IMR-90 (cell line): ENCODE results near the gene SYCN. TPM values are rescaled to one million over a fixed set of nuclear protein-coding genes. Genes with fewer than 3 reads are reported as not detected.

Experiments used
- ATAC-seq: fragments of 200-7000 bp; cut with Tn5 transposase; 2 replicates; pipeline ENCODE4 v1.9.1; 2020; ENCODE audit warnings: low read depth, mild to moderate bottlenecking, moderate library complexity
- BruUV-seq: library from RNA; stranded (reverse); fragments of 400-500 nt; replicated peaks from 2 replicates; lab custom pipeline; 2021; lab: Mats Ljungman, UMichigan
- CTCF ChIA-PET: fragments of 300-600 bp; formaldehyde crosslinking; extraction: SDS; loops from one replicate; lab custom pipeline; 2021; ENCODE audit warnings: antibody characterized with exemption; lab: Yijun Ruan, JAX
- POLR2A ChIA-PET: fragments of 300-600 bp; sonication (Branson Sonifier 250); formaldehyde crosslinking; loops from one replicate; lab custom pipeline; 2022; ENCODE audit warnings: antibody characterized with exemption; ENCODE audit not compliant: unreplicated experiment; lab: Charles Lee
- DNase-seq: peaks from one replicate; pipeline ENCODE4 v3.0.0; 2013
- H2AFZ ChIP-seq: replicated peaks from 2 replicates; pipeline ENCODE3; 2013; ENCODE audit warnings: low read length, mild to moderate bottlenecking; ENCODE audit not compliant: poor library complexity
- H2AK5ac ChIP-seq: 2 replicates; pipeline ENCODE4 v1.6.1; 2013; ENCODE audit warnings: low read depth, low read length, inconsistent platforms
- H2AK9ac ChIP-seq: replicated peaks from 2 replicates; pipeline ENCODE3; 2013; ENCODE audit warnings: mild to moderate bottlenecking, low read depth, low read length, moderate library complexity; ENCODE audit not compliant: poor library complexity
- H2BK120ac ChIP-seq: 2 replicates; pipeline ENCODE4 v1.6.1; 2013; ENCODE audit warnings: low read depth, low read length, inconsistent platforms
- H2BK15ac ChIP-seq: 3 replicates; pipeline ENCODE4 v1.6.1; 2013; ENCODE audit warnings: low read depth, low read length, inconsistent platforms
- H2BK20ac ChIP-seq: 2 replicates; pipeline ENCODE4 v1.6.1; 2013; ENCODE audit warnings: low read depth, mild to moderate bottlenecking, inconsistent platforms, low read length, moderate library complexity
- H2BK5ac ChIP-seq: 2 replicates; pipeline ENCODE4 v1.6.1; 2013; ENCODE audit warnings: mild to moderate bottlenecking, low read depth, low read length, inconsistent platforms; ENCODE audit not compliant: poor library complexity, severe bottlenecking
- H3K14ac ChIP-seq: replicated peaks from 2 replicates; pipeline ENCODE4 v1.6.1; 2013; ENCODE audit warnings: low read depth, low read length, inconsistent platforms
- H3K18ac ChIP-seq: 2 replicates; pipeline ENCODE4 v1.6.1; 2013; ENCODE audit warnings: low read depth, low read length, control low read depth
- H3K23ac ChIP-seq: 2 replicates; pipeline ENCODE4 v1.6.1; 2013; ENCODE audit warnings: low read depth, low read length, inconsistent platforms
- H3K27ac ChIP-seq: 2 replicates; pipeline ENCODE4 v1.5.1; 2013; ENCODE audit warnings: mild to moderate bottlenecking, control low read depth, low read length; ENCODE audit not compliant: insufficient read depth
- H3K27me3 ChIP-seq: 2 replicates; pipeline ENCODE4 v1.6.1; 2013; ENCODE audit warnings: low read length; ENCODE audit not compliant: control insufficient read depth, insufficient read depth
- H3K36me3 ChIP-seq: 2 replicates; pipeline ENCODE4 v1.6.1; 2013; ENCODE audit warnings: low read length, mixed read lengths; ENCODE audit not compliant: control insufficient read depth, insufficient read depth
- H3K4ac ChIP-seq: 2 replicates; pipeline ENCODE4 v1.6.1; 2013; ENCODE audit warnings: low read depth, low read length, inconsistent platforms
- H3K4me1 ChIP-seq: 2 replicates; pipeline ENCODE4 v1.6.1; 2013; ENCODE audit warnings: low read length, mixed read lengths; ENCODE audit not compliant: control insufficient read depth, insufficient read depth
- H3K4me2 ChIP-seq: 2 replicates; pipeline ENCODE4 v1.6.1; 2013; ENCODE audit warnings: low read depth, mild to moderate bottlenecking, control low read depth, low read length, moderate library complexity
- H3K4me3 ChIP-seq: 2 replicates; pipeline ENCODE4 v1.5.1; 2013; ENCODE audit warnings: low read depth, mild to moderate bottlenecking, control low read depth, low read length, moderate library complexity; ENCODE audit not compliant: insufficient read depth
- H3K56ac ChIP-seq: 2 replicates; pipeline ENCODE4 v1.6.1; 2013; ENCODE audit warnings: low read length, inconsistent platforms; ENCODE audit not compliant: insufficient read depth; ENCODE audit errors: extremely low read depth
- H3K79me1 ChIP-seq, 2 experiments: 2 replicates each; pipeline ENCODE4 v1.6.1; 2013; ENCODE audit warnings: low read length in 2 of 2, inconsistent platforms in 1 of 2, low read depth in 1 of 2
- H3K9ac ChIP-seq: 2 replicates; pipeline ENCODE4 v1.6.1; 2013; ENCODE audit warnings: low read depth, low read length, control low read depth
- H3K9me1 ChIP-seq: 2 replicates; pipeline ENCODE4 v1.6.1; 2013; ENCODE audit warnings: low read length, inconsistent platforms; ENCODE audit not compliant: insufficient read depth
- H3K9me3 ChIP-seq: 2 replicates; pipeline ENCODE4 v1.6.1; 2013; ENCODE audit warnings: low read length; ENCODE audit not compliant: control insufficient read depth, insufficient read depth
- H4K20me1 ChIP-seq: 2 replicates; pipeline ENCODE4 v1.6.1; 2013; ENCODE audit warnings: low read length, inconsistent platforms; ENCODE audit not compliant: insufficient read depth
- H4K5ac ChIP-seq: 2 replicates; pipeline ENCODE4 v1.6.1; 2013; ENCODE audit warnings: mild to moderate bottlenecking, low read depth, low read length, control low read depth
- H4K8ac ChIP-seq, 2 experiments: 2 replicates each; pipeline ENCODE4 v1.6.1; 2013; ENCODE audit warnings: low read depth in 2 of 2, low read length in 2 of 2, control low read depth in 1 of 2, inconsistent platforms in 1 of 2
- H4K91ac ChIP-seq: 2 replicates; pipeline ENCODE4 v1.6.1; 2013; ENCODE audit warnings: low read depth, low read length, inconsistent platforms; ENCODE audit not compliant: insufficient read depth
- BHLHE40 ChIP-seq: fragments of 150-350 bp; IDR thresholded peaks from 2 replicates; pipeline ENCODE4 v1.6.1; 2016; ENCODE audit warnings: mild to moderate bottlenecking, low read depth, low read length
- CHD1 ChIP-seq: IDR thresholded peaks from 2 replicates; pipeline ENCODE4 v1.6.1; 2012; ENCODE audit warnings: low read depth, low read length, improper control_type of control experiment
- ELK1 ChIP-seq: fragments of 150-350 bp; IDR thresholded peaks from 2 replicates; pipeline ENCODE4 v1.6.1; 2016; ENCODE audit warnings: low read depth, mild to moderate bottlenecking, low read length, moderate library complexity, borderline replicate concordance
- MAZ ChIP-seq: IDR thresholded peaks from 2 replicates; pipeline ENCODE4 v1.6.1; 2012; ENCODE audit warnings: low read depth, mild to moderate bottlenecking, low read length, improper control_type of control experiment, moderate library complexity, borderline replicate concordance
- MXI1 ChIP-seq: IDR thresholded peaks from 2 replicates; pipeline ENCODE4 v1.6.1; 2012; ENCODE audit warnings: low read depth, mild to moderate bottlenecking, low read length, moderate library complexity, borderline replicate concordance
- POLR2A ChIP-seq: IDR thresholded peaks from 2 replicates; pipeline ENCODE4 v1.6.1; 2012; ENCODE audit warnings: mild to moderate bottlenecking, low read depth, low read length
- RAD21 ChIP-seq: IDR thresholded peaks from 2 replicates; pipeline ENCODE4 v1.6.1; 2012; ENCODE audit warnings: low read length, improper control_type of control experiment
- RCOR1 ChIP-seq: IDR thresholded peaks from 2 replicates; pipeline ENCODE4 v1.6.1; 2012; ENCODE audit warnings: mild to moderate bottlenecking, low read length, improper control_type of control experiment; ENCODE audit not compliant: insufficient replicate concordance
- RFX5 ChIP-seq: IDR thresholded peaks from 2 replicates; pipeline ENCODE4 v1.8.0; 2012; ENCODE audit warnings: low read depth, mild to moderate bottlenecking, low read length, moderate library complexity
- SMC3 ChIP-seq: fragments of 150-350 bp; IDR thresholded peaks from 2 replicates; pipeline ENCODE4 v1.6.1; 2016; ENCODE audit warnings: low read depth, mild to moderate bottlenecking, antibody characterized with exemption, low read length, moderate library complexity
- USF2 ChIP-seq: fragments of 150-350 bp; IDR thresholded peaks from 2 replicates; pipeline ENCODE4 v1.6.1; 2017; ENCODE audit warnings: mild to moderate bottlenecking, antibody characterized with exemption, low read length, low read depth
- WGBS, 2 experiments: methylation state at CpG; one replicate each; pipeline versions ENCODE4 v1.1.5 to v1.1.7; 2013; ENCODE audit warnings: missing lambda C conversion rate in 2 of 2; ENCODE audit not compliant: insufficient read length in 1 of 2; ENCODE audit errors: extremely low coverage in 2 of 2; 5-methylcytosine and 5-hydroxymethylcytosine counted together
- dilution Hi-C: fragments of 300-500 bp; cut with HindIII; formaldehyde crosslinking; loops from one replicate; pipeline ENCODE4 v1.14.3; 2018; ENCODE audit warnings: low sequenced_read_pairs; ENCODE audit not compliant: unreplicated experiment
- in situ Hi-C: fragments of 300-500 bp; cut with MboI; formaldehyde crosslinking; loops from 3 replicates; pipeline ENCODE4 v1.14.3; 2019; ENCODE audit warnings: low sequenced_read_pairs, inconsistent platforms, mixed read lengths
- intact Hi-C: fragments of 100-400 bp; cut with micrococcal nuclease; formaldehyde crosslinking; loops from 2 replicates; pipeline ENCODE4 v1.10.0; 2022
- polyA plus RNA-seq, 3 experiments: library from polyadenylated mRNA; depleted of rRNA; stranded (reverse); fragments of >200 nt; gene quantifications; 2 replicates each; pipeline ENCODE4 v1.2.3, GENCODE V29; 2012; ENCODE audit warnings: low replicate concordance in 1 of 3
- total RNA-seq: library from RNA; depleted of rRNA; stranded (reverse); fragments of >200 nt; gene quantifications from 2 replicates; pipeline ENCODE4 v1.2.3, GENCODE V29; 2012

Gene SYCN
- total and polyA plus RNA-seq, 2 of the 4 experiments (the other 2 are of a cell fraction) = not detected

- CTCF ChIA-PET = no interaction called here
- POLR2A ChIA-PET = no interaction called here
Measured at GRCh38 chr19:39181500-39182173, 22.4 kb downstream of the SYCN start.

More at GRCh38 chr19:39181500-39182173, 22.4 kb downstream of the SYCN start:
- no peak overlapping the region for H3K4me2 ChIP-seq
- BruUV-seq = no TSS peak
- H3K4me1 ChIP-seq = no peaks in the 10 kb centered on the region
- DNase-seq (no peak), ATAC-seq (no peak)
- no peak overlapping the region for H2BK15ac ChIP-seq
- TF ChIP-seq CHD1 (no peak), ELK1 (no peak), MXI1 (no peak), RAD21 (no peak), RFX5 (no peak), RCOR1 (no peak), SMC3 (no peak), MAZ (no peak), POLR2A (no peak), BHLHE40 (no peak), USF2 (no peak)
- H3K36me3 ChIP-seq = peaks cover 29% of the 10 kb centered on the region
- no peak overlapping the region for H4K8ac ChIP-seq
- H3K79me1 ChIP-seq = no peaks in the 10 kb centered on the region
- H3K4me3 ChIP-seq = no peak overlapping the region
- no peak overlapping the region for H4K5ac ChIP-seq
- H2AK9ac ChIP-seq = no peak overlapping the region
- H3K9me1 ChIP-seq = no peaks in the 10 kb centered on the region
- H3K27ac ChIP-seq = no peak overlapping the region
- H4K20me1 ChIP-seq = no peaks in the 10 kb centered on the region
- in situ Hi-C loops (no loop called here), dilution Hi-C loops (no loop called here), intact Hi-C loops (no loop called here)
- no peak overlapping the region for H2AK5ac ChIP-seq
- no peak overlapping the region for H3K14ac ChIP-seq
- H3K9ac ChIP-seq = no peak overlapping the region
- H2BK120ac ChIP-seq = no peak overlapping the region
- H3K18ac ChIP-seq = no peak overlapping the region
- H3K27me3 ChIP-seq = no peaks in the 10 kb centered on the region
- H3K56ac ChIP-seq = no peak overlapping the region
- no peak overlapping the region for H3K4ac ChIP-seq
- no peak overlapping the region for H3K23ac ChIP-seq
- no peak overlapping the region for H2BK20ac ChIP-seq
- no peak overlapping the region for H2BK5ac ChIP-seq
- WGBS, 2 experiments = 88% methylated on average over 6 of the region's 21 CpGs; no CpG with 5 or more reads in 1 of the 2 experiments
- no peak overlapping the region for H4K91ac ChIP-seq
- H3K9me3 ChIP-seq = no peaks in the 10 kb centered on the region
- H2AFZ ChIP-seq = no peak overlapping the region
